Measurements from ENCODE around the gene RSPH6A.

RSPH6A gene

DNA sequence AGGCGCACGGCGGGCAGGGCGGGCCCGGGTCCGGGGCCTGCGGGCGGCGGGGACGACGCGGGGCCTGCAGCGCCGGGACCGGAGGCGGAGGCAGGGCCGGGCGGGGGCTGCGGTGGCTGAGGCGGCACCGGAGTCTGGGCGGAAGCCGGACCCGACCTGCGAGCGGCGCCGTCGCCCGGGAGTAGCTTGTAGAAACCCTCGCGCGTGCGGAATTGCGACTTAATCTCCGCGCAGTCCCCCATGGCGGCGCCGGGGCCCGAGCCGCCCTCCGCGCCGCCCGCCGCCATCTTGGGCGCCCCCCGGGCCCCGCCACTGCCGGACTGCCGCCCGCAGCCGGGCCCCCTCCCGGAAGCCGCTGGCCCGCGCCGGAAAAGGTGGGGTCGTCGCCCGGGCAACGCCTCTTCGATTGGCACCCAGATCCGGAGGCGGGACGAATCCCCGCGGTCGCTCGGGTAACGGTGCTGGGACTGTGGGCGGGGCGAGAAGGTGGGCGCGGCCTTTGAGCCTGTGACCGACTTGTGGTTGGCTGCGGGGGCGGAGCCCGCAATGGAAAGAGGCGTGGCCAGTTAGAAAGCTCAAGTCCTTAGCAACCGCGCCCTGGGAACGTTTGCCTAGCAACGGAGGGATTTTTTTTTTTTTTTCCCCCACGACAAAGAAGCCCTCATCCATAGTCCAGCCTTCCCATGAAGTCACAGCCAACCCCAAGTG is 22.5 kb downstream of the RSPH6A start, which contains the start of gene DMWD (continued):
- TF ChIP-seq ZBTB10 (tag by site-specific recombination; IDR thresholded peaks at IDR 0.05) (no peak), ZXDB (tag by site-specific recombination; IDR thresholded peaks at IDR 0.05) (no peak), ZNF280D (tag by site-specific recombination; IDR thresholded peaks at IDR 0.05) (no peak), ZSCAN5A (tag by site-specific recombination; IDR thresholded peaks at IDR 0.05) (no peak), ZNF660 (tag by site-specific recombination; IDR thresholded peaks at IDR 0.05) (0 out of 2 replicates have a peak, but pooled peaks have one; percentile 20), ZNF19 (tag by site-specific recombination; IDR thresholded peaks at IDR 0.05; ENCODE audit: low read depth) (no peak), SCRT1 (tag by site-specific recombination; IDR thresholded peaks at IDR 0.05; ENCODE audit: borderline replicate concordance) (no peak), ZBTB6 (tag by site-specific recombination; IDR thresholded peaks at IDR 0.05) (no peak), YY1 (tag by site-specific recombination; IDR thresholded peaks at IDR 0.05) (no peak; the same call in 1 of the 2 replicates), KLF1 (tag by site-specific recombination; IDR thresholded peaks at IDR 0.05) (0 out of 2 replicates have a peak, but pooled peaks have one; percentile 16), ZBTB8A (tag by site-specific recombination; IDR thresholded peaks at IDR 0.05) (peak; percentile 15; the same call in 1 of the 2 replicates), GFI1B (tag by site-specific recombination; IDR thresholded peaks at IDR 0.05) (no peak), ZNF624 (tag by site-specific recombination; IDR thresholded peaks at IDR 0.05) (no peak)
- TF ChIP-seq, protein P1, sequence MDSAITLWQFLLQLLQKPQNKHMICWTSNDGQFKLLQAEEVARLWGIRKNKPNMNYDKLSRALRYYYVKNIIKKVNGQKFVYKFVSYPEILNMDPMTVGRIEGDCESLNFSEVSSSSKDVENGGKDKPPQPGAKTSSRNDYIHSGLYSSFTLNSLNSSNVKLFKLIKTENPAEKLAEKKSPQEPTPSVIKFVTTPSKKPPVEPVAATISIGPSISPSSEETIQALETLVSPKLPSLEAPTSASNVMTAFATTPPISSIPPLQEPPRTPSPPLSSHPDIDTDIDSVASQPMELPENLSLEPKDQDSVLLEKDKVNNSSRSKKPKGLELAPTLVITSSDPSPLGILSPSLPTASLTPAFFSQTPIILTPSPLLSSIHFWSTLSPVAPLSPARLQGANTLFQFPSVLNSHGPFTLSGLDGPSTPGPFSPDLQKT (IDR thresholded peaks at IDR 0.05; ENCODE audit: borderline replicate concordance, low read depth, low read length), result peak; percentile 28; the same call in 1 of the 2 replicates
- TF ChIP-seq, protein P2, sequence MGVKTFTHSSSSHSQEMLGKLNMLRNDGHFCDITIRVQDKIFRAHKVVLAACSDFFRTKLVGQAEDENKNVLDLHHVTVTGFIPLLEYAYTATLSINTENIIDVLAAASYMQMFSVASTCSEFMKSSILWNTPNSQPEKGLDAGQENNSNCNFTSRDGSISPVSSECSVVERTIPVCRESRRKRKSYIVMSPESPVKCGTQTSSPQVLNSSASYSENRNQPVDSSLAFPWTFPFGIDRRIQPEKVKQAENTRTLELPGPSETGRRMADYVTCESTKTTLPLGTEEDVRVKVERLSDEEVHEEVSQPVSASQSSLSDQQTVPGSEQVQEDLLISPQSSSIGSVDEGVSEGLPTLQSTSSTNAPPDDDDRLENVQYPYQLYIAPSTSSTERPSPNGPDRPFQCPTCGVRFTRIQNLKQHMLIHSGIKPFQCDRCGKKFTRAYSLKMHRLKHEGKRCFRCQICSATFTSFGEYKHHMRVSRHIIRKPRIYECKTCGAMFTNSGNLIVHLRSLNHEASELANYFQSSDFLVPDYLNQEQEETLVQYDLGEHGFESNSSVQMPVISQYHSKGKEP (tag by site-specific recombination; IDR thresholded peaks at IDR 0.05), result no peak
- TF ChIP-seq, protein P3, sequence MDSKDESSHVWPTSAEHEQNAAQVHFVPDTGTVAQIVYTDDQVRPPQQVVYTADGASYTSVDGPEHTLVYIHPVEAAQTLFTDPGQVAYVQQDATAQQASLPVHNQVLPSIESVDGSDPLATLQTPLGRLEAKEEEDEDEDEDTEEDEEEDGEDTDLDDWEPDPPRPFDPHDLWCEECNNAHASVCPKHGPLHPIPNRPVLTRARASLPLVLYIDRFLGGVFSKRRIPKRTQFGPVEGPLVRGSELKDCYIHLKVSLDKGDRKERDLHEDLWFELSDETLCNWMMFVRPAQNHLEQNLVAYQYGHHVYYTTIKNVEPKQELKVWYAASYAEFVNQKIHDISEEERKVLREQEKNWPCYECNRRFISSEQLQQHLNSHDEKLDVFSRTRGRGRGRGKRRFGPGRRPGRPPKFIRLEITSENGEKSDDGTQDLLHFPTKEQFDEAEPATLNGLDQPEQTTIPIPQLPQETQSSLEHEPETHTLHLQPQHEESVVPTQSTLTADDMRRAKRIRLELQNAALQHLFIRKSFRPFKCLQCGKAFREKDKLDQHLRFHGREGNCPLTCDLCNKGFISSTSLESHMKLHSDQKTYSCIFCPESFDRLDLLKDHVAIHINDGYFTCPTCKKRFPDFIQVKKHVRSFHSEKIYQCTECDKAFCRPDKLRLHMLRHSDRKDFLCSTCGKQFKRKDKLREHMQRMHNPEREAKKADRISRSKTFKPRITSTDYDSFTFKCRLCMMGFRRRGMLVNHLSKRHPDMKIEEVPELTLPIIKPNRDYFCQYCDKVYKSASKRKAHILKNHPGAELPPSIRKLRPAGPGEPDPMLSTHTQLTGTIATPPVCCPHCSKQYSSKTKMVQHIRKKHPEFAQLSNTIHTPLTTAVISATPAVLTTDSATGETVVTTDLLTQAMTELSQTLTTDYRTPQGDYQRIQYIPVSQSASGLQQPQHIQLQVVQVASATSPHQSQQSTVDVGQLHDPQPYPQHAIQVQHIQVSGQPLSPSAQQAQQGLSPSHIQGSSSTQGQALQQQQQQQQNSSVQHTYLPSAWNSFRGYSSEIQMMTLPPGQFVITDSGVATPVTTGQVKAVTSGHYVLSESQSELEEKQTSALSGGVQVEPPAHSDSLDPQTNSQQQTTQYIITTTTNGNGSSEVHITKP (tag by site-specific recombination; IDR thresholded peaks at IDR 0.05), result no peak

Data from HEK293 (cell line).